T-helper 9 cell (primary cell): ENCODE results near the gene SPACA7.
"Not testable (repeated sequence)": the region's sequence is repeated elsewhere in the genome, so short reads cannot be mapped to it uniquely, and the experiment has no call there.

Experiments
- DNase-seq: peaks from one replicate; pipeline ENCODE4 v3.0.0-alpha.2; 2020

Gene SPACA7

GRCh38 chr13:112351825-112352224 is 24.3 kb upstream of the SPACA7 start:
- no peak for DNase-seq

GRCh38 chr13:112353856-112354255 is 22.3 kb upstream of the SPACA7 start:
- no peak for DNase-seq

DNA sequence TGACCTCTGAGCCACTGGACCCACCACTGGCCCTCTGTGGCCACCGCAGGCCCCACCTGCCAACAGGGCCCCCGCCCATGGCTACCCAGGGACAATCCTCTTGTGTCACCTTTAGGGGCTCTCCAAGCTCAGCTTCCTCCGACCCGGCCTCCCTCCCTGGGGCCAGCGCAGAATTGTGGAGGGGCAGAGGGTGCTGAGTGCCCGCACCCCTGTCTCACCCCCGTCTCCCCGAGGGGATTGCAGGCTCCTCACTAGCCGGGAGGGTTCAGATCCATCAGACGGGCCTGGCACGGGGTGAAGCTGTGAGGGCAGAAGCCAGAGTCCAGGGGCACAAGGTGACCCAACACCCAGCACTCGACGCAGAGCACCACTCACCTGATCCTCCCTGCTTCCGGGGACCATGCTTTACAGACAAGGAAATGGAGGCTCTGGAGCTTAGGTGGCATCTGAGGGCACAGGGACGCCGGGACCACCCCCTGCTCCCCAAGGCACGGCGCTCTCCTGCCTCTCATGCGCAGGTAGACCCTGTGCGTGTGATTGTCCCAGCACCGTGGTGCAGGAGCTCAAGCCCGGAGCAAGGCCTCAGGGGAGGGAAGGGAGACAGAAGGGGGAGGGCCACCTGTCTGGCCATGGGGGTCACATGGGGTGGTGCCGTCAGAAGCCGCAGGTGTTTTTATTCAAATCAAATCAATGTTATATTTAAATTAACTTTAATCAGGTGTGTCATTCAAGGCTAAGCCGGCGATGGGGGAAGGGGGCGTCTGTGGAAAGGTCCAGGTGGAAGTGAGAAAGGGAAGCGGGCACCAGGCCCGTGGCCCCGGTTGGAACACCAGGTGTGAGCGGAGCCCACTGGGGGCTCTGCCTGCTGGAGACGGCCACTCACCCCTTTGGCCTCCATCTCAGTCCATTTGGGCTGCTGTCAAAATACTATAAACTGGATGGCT is 21.6 kb upstream of the SPACA7 start:
- no peak for DNase-seq

DNA sequence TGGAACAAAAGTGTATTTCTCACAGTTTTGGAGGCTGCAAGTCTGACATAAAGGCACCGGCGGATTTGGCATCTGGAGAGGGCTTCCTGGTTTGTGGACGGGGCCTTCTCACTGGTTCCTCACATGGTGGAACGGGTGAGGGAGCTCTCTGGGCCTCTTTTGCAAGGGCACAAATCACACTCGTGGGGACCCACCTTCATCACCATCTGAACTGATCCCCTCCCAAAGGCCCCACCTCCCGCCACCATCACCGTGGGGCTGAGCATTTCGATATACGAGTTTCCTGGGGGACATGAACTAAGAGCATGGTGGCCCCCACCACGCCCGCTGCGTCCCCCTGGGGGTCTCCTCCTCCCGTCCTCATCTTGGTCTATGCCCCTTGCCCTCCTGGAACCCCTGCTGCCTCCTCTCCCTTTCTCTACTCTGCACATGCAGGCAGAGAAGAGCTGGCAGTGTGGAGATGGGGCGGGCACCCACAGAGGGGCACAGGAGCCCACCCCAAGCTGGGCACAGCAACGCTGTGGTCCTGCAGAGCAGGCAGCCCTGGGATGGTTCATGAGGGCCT is 20.8 kb upstream of the SPACA7 start:
- no peak for DNase-seq

- no peak for DNase-seq
Measured at GRCh38 chr13:112356190-112356589, 20.0 kb upstream of the SPACA7 start.

DNA sequence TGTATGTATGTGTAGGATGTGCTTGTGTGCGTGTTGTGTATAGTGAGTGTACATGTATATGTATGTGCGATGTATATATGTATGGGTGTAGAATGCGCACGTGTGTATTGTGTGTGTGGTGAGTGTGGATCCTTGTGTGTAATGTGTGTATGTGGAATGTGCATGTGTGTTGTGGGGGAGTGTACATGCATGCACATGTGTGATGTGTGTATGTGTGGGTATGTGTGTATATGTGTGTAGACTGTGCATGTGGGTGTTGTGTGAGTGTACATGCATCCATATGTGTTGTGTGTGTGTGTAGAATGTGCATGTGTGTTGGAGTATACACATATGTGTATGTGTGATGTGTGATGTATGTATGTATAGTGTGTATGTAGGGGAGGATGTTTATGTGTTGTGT is 18.0 kb upstream of the SPACA7 start:
- DNase-seq, result no peak

DNA sequence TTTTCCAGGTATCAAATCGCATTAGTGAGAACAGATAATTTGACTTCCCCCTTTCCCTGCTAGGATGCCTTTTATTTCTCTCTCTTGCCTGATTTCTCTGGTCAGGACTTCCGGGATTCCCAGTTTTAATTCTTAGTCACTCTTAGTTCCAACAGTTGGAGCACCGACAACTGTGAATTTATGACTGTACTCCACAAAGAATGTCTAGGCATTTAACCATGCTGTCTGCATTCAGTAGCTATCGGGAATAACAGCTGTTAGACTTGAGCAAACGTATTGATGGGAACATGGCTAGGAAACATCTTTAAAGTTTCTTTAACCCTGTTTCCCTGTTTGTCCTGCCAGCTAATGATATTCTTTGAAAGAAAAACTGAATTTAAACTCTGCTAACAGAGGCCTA is 14.1 kb upstream of the SPACA7 start:
- no peak for DNase-seq

GRCh38 chr13:112363867-112364528 is 12.2 kb upstream of the SPACA7 start:
- DNase-seq, result no peak

- DNase-seq, result no peak
Measured at GRCh38 chr13:112366907-112367646, 9.1 kb upstream of the SPACA7 start.

DNA sequence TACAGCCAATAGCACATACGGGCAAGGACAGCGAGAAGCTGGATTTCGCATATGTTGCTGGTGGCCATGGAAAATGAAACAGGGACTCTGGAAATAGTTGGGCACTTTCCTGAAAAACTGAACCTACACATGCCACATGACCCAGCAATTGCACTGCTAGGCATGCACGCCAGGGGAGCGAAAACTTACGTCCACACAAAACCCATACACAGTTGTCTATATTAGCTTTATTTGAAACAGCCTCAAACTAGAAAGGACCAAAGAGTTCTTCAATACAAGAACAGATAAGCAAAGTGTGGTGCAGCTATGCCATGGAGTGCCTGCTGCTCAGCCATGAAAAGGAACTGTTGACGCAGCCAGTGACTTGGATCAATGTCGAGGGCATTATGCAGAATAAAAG is 7.3 kb upstream of the SPACA7 start:
- DNase-seq, result no peak

GRCh38 chr13:112370311-112370710 is 5.8 kb upstream of the SPACA7 start:
- DNase-seq, result no peak

- DNase-seq, result no peak
Measured at GRCh38 chr13:112374271-112374670, 1.9 kb upstream of the SPACA7 start.

DNA sequence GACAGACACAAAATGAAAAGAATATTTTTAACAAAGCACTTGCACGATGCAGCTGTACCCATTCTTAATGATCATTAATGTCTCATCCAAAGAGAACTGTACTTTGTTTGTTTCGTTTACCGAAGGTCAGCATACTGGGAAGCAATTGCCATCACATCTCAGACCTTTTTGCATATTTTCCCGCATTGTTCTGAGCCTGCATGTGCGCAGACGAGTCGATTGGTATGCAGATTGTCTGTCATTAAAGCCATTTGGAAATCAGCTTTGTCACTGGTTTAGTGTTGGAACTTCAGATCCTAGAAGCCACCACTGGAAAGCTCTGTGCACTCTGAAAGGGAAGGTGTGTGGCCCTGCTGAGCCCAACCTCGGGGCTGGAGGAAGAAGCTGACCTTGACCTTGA is 15.6 kb downstream of the SPACA7 start:
- DNase-seq, result no peak

DNA sequence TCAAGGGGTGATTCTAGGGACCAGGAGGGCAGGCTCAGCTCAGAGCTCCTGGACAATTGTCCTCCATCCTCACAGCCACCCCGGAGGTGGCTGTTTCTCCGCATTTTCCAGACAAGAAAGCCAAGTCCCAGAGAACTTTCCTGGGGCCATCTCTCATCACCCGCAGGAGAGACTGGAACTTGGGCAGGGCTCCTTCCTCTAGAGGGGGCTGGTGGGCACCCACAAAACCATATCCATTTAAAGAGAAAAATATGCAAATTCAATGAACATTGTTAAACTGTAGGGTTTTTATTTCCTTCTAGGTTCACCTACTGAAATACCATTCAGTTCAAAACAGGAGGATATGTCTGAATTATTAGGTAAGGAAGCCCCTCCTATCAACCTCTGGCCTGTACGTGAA is 16.6 kb downstream of the SPACA7 start:
- DNase-seq, result no peak

DNA sequence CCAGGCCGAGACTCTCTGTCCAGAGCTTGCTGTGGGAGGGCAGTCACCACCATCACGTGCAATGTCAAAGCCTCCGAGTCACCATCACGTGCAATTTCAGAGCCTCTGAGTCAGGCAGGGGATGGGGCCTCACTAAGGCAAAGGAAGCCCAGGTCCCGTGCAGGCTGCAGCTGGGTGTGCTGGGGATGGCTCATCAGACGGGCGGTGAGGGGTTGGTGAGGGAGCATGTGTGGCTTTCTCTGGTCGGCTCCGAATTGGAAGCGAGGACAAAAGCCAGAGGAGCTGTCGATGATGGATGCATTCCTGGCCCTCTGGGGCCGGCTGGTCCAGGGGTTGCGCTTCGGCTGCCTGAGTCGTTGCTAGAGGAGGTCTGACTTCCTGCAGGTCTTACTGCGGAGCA is 18.9 kb downstream of the SPACA7 start:
- not testable (repeated sequence) for DNase-seq

GRCh38 chr13:112395941-112396340 is 19.8 kb downstream of the SPACA7 start:
- not testable (repeated sequence) for DNase-seq

DNA sequence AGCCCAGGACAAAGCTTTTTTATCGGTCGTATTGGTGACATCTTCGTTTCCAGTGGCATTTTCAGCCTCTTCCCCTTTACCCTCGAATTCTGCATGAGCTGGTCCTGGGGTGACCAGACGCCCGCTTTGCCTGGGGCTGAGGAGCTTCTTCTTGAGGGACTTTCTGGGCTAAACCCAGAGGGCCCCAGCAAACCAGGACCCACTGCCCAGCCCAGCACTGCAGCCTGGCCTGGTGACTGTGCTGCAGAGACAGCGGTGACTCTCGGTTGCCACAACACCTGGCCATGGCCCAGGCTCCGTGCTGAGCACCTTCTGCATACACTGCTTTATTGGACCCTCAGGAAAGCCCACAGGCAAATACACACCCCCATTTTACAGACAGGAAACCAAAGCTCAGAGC is 21.0 kb downstream of the SPACA7 start:
- no peak for DNase-seq

- not testable (repeated sequence) for DNase-seq
Measured at GRCh38 chr13:112398347-112398746, 22.2 kb downstream of the SPACA7 start.

GRCh38 chr13:112409828-112410227 is 33.7 kb downstream of the SPACA7 start:
- not testable (repeated sequence) for DNase-seq

GRCh38 chr13:112416647-112417046 is 40.5 kb downstream of the SPACA7 start:
- DNase-seq, result no peak

DNA sequence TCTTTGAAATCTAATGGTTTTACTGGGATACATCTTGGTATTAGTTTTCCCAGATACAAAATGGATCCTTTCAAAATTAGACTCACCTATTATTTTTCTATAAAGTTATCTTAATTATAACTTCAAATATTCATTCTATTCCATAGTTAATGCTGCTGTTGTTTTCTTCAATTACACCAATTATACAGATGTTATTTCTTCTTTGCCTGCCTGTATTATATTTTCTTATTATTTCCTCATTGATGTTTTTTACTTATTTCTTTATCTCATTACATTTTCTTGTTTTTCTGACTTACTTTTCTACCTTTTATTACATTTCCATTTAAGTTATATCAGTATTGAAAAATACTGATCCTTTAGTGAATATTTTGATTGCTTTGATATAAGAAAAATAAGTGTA is 40.9 kb downstream of the SPACA7 start:
- DNase-seq, result no peak

DNA sequence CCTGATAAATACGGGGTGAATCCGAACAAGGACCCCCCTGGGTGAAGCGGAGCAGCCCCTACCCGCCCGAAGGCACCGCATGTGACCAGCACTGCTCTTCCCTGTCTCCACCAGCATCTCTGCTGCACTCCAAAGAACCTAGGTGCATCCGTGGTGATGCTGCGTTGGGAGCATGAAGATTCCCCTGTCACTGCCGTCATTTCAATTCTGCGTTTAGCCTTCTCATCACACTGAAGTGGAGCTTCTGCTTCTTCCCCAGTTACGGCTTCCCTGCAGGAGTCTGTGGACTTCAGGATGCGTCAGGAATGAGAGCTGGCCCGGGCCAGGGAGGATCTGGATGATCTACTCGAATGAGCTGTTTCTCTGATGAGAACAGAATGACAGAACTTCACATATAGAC is 47.9 kb downstream of the SPACA7 start:
- DNase-seq, result no peak

DNA sequence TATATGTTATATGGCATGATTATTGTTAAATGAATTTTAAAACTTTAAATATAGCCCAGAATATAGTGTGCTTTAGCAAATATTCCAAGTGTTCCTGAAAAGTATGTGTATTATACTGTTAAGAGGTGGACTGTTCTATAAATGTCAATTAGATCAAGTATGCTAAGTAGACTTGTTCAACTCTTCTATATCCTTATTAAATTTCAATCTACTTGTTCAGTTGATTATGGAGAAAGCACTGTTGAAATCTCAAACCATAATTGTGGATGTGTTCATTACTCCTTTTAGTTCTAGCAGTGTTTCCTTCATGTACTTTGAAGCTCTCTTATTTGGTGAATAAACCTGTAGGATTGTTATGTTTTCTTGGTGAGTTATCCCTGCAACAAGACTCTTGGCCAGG is 52.5 kb downstream of the SPACA7 start:
- DNase-seq, result no peak
